Measurements from ENCODE around the gene LRRK1.

- TF ChIP-seq, protein P1, sequence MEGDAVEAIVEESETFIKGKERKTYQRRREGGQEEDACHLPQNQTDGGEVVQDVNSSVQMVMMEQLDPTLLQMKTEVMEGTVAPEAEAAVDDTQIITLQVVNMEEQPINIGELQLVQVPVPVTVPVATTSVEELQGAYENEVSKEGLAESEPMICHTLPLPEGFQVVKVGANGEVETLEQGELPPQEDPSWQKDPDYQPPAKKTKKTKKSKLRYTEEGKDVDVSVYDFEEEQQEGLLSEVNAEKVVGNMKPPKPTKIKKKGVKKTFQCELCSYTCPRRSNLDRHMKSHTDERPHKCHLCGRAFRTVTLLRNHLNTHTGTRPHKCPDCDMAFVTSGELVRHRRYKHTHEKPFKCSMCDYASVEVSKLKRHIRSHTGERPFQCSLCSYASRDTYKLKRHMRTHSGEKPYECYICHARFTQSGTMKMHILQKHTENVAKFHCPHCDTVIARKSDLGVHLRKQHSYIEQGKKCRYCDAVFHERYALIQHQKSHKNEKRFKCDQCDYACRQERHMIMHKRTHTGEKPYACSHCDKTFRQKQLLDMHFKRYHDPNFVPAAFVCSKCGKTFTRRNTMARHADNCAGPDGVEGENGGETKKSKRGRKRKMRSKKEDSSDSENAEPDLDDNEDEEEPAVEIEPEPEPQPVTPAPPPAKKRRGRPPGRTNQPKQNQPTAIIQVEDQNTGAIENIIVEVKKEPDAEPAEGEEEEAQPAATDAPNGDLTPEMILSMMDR (IDR thresholded peaks at IDR 0.05), result no peak
- no peak for TF ChIP-seq POLR2A (IDR thresholded peaks at IDR 0.05)
These were observed 100.3 kb downstream of the LRRK1 start for GRCh38 chr15:101019366-101019896.
